Aorta (tissue), 5 donors: ENCODE measurements around the gene ATOSB. TPM values are rescaled to one million over a fixed set of nuclear protein-coding genes. Genes with fewer than 3 reads are reported as not detected.
A peak's percentile ranks its signal among the peaks of the same experiment; 100 is the strongest.

Experiments used
- ATAC-seq: fragments of 200-7000 bp; cut with Tn5 transposase; one replicate; pipeline ENCODE4 v1.9.1; 2022; ENCODE audit warnings: moderate library complexity; ENCODE audit not compliant: low FRiP score
- DNase-seq, 2 donors: peaks; one replicate each; pipeline ENCODE4 v3.0.0-alpha.2; 2020
- H3K27ac ChIP-seq, 2 donors: one replicate each; pipeline ENCODE4 v1.5.1; 2013; ENCODE audit warnings: low read length in 2 of 2, mild to moderate bottlenecking in 2 of 2, moderate library complexity in 2 of 2, control low read depth in 1 of 2, inconsistent platforms in 1 of 2, low read depth in 1 of 2
- H3K27me3 ChIP-seq, 2 donors: one replicate each; pipeline ENCODE4 v1.6.1; 2013; ENCODE audit warnings: control low read depth in 1 of 2, low read length in 1 of 2, mild to moderate bottlenecking in 1 of 2, moderate library complexity in 1 of 2; ENCODE audit not compliant: insufficient read depth in 2 of 2, control insufficient read depth in 1 of 2
- H3K36me3 ChIP-seq, 2 donors: one replicate each; pipeline ENCODE4 v1.6.1; 2013; ENCODE audit warnings: control low read depth in 1 of 2, low read length in 1 of 2, mild to moderate bottlenecking in 1 of 2; ENCODE audit not compliant: insufficient read depth in 2 of 2, control insufficient read depth in 1 of 2
- H3K4me1 ChIP-seq, 2 donors: one replicate each; pipeline ENCODE4 v1.6.1; 2013; ENCODE audit warnings: low read length in 2 of 2, control low read depth in 1 of 2, mild to moderate bottlenecking in 1 of 2, moderate library complexity in 1 of 2; ENCODE audit not compliant: insufficient read depth in 2 of 2, control insufficient read depth in 1 of 2
- H3K4me3 ChIP-seq, 2 donors: one replicate each; pipeline ENCODE4 v1.5.1; 2013; ENCODE audit warnings: low read length in 2 of 2, control low read depth in 1 of 2, mild to moderate bottlenecking in 1 of 2
- H3K9me3 ChIP-seq: one replicate; pipeline ENCODE4 v1.6.1; 2013; ENCODE audit warnings: mild to moderate bottlenecking, low read length; ENCODE audit not compliant: control insufficient read depth
- WGBS, 2 donors: extraction: QIAGEN DNeasy Blood & Tissue Kit; methylation state at CpG; one replicate each; pipeline ENCODE4 v1.1.7; 2013; 5-methylcytosine and 5-hydroxymethylcytosine counted together
- intact Hi-C, 2 donors: fragments of 100-400 bp; cut with DNase I; formaldehyde crosslinking; loops; one replicate each; pipeline versions ENCODE4 v1.14.2 to v1.15.0; 2022
- long read RNA-seq, 2 donors: library from polyadenylated mRNA; unstranded; transcript quantifications; one replicate each; pipeline ENCODE4 v2.0.0, GENCODE V29; 2020 to 2021
- polyA plus RNA-seq, 2 donors: library from polyadenylated mRNA; stranded (reverse); fragments of 200-250 nt; gene quantifications; one replicate each; pipeline ENCODE4 v1.2.3, GENCODE V29; 2013
- total RNA-seq, 2 donors: library from RNA; stranded (reverse); fragmentation: NEBNext Ultra II Directional; extraction: Animal tissue kit (Norgen Biotek cat#: 25700); gene quantifications; one replicate each; pipeline ENCODE4 v1.2.1, GENCODE V29; 2021
- donor health status: healthy with polysubstance abuse.
- donor health status: Bipolar disorder and iron deficiency.
- donor health status: DM: no; HTN: no; CAD: no.
- donor health status: DM: no; HTN: no; CAD: no.
- donor health status: DM: yes; HTN: yes; CAD: no.

The ATOSB gene, protein sequence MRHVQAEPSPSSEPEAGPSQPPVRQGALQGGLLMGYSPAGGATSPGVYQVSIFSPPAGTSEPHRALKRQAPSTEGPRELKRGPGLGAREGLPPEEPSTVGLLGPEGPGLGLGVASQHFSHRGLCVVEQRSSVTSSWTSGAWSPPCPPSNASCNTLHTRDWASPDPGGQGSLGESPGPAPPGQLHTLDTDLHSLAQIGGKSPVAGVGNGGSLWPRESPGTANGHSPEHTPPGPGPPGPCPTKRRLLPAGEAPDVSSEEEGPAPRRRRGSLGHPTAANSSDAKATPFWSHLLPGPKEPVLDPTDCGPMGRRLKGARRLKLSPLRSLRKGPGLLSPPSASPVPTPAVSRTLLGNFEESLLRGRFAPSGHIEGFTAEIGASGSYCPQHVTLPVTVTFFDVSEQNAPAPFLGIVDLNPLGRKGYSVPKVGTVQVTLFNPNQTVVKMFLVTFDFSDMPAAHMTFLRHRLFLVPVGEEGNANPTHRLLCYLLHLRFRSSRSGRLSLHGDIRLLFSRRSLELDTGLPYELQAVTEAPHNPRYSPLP
- 10 to 100 TPM; 25.4 to 29.6 TPM for total RNA-seq
- polyA plus RNA-seq: 10 to 100 TPM; 11.8 to 34.0 TPM
- long read RNA-seq, donor 1, partial matches to known transcripts: 45 of 57 reads
- long read RNA-seq, donor 1, other reads (novel, unspliced or antisense): 9 of 57 reads
- long read RNA-seq, donor 2, full-length matches to known transcripts: 4 of 25 reads
- long read RNA-seq, donor 2, partial matches to known transcripts: 16 of 25 reads
- long read RNA-seq, donor 2, other reads (novel, unspliced or antisense): 5 of 25 reads

DNA sequence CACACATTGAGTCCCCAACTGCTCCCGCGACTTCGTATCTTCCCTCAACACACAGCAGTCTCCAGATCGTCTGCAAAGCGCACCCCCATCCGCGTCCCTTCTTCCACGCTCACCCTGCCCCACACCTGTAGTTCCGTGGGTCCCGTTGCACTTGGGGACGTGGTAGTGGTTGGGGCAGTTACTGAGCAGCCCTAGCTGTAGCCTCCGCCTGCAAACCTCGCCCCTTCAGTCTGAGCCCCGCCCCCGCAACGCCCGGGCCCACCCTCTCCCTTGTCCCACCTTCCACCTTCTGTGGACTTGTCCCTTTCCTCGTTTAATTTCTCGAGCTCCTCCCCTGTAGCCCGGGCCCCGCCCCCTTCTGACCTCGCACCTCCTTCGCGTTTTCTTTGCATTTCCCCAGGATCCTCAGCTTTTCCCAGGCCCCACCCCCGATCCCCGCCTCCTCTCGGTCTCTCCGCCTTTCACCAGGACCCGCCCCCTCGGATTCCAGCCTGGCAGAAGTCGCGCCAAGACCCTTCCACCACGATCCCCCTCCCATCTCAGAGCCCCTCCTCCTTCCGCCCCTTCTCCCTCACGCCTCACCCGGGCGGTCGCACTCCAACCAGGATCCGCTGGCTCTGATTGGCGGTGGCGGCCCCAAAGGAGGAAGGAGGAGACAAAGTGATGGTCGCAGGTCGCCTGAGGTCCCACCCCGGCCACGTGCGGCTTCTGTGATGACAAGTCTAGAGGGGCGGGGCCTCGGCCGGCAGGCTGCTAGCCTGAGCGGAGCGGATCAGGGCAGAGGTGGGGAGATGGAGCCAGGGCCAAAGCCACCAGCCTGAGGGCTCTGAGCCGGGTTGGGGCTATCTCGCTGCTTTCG is at the start of gene ATOSB:
TSS of gene ATOSB (minus strand) at position 183 of the 859 bp plus-strand sequence. CDS start 7,588 bp downstream, outside the sequence.
- WGBS, 2 donors: 0 to 1% methylated on average over 53 to 54 of the region's 54 CpGs
- Histone ChIP-seq H3K4me1 (no peaks in the 10 kb centered on the region), H3K4me3 (peak within 1 kb of the TSS; percentile 5 to 14), H3K36me3 (no peaks in the 10 kb centered on the region), H3K27ac (peak within 1 kb of the TSS; percentile 62 to 75), H3K9me3 (no peaks in the 10 kb centered on the region), H3K27me3 (no peaks in the 10 kb centered on the region)
- peak; percentile 91 for ATAC-seq
- intact Hi-C loops: loop anchor here (1.0 to 5.0 kb wide), 9 partner anchors 41 to 361 kb away; partner anchors contain the start of gene UNC13B (in 1 of the 2)
- DNase-seq: peak; percentile 99

DNA sequence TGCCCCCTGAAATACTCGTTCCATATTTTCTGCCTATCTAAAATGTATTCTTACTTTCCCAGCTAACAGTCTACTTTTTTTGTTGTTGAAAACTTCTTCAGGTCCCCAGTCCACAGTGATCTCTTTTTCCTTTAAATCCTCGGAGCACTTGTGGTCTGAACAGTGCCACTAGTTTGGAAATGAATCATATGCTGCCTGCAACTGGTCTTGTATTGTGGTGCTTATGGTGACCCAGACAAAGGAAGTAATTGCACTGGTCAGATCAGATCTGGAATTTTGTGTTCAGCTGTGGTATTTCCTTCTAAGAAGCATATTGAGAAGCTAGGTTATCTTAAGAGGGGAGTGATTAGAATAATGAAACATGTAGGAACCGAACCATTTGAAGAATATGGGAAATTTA is 49.0 kb upstream of the ATOSB start:
- Histone ChIP-seq H3K27me3 (no peaks in the 10 kb centered on the region), H3K27ac (no peak overlapping the region), H3K4me3 (no peak overlapping the region), H3K4me1 (no peaks in the 10 kb centered on the region), H3K9me3 (no peaks in the 10 kb centered on the region), H3K36me3 (peaks cover 0 to 2% of the 10 kb centered on the region in 2 donors)
- no peak for ATAC-seq
- no peak for DNase-seq
- intact Hi-C loops: loop anchor here in 1 of 2 donors (5.0 kb wide), 1 partner anchor 47 kb away; the partner anchor contains the start of gene ATOSB
- 82 to 86% methylated on average over 3 of the region's 3 CpGs for WGBS, 2 donors

DNA sequence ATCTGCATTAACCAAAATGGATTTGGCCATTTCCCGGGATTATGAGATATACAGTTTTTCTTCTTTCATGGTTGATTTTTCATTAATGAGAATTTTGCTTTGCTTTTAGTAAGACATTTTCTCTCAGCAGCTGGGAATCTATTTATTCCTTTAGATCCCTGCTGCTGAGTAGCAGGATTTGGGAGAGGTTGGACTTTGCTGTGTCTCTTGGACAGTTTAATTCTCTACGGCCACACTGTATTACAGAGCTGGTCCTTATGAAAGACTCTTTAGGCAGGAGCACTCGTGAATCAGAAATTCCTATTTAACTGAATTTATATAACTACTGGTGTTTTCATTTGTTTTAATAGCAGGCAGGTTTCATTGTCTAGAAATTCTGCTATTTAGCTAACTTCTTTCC is 47.8 kb upstream of the ATOSB start:
- no peaks in the 10 kb centered on the region for H3K36me3 ChIP-seq
- ATAC-seq: no peak
- H3K4me1 ChIP-seq: no peaks in the 10 kb centered on the region
- no peaks in the 10 kb centered on the region for H3K9me3 ChIP-seq
- no peak overlapping the region for H3K27ac ChIP-seq
- no peaks in the 10 kb centered on the region for H3K27me3 ChIP-seq
- peak overlapping the region in 1 of 2 donors; percentile 52 for H3K4me3 ChIP-seq
- 46 to 53% methylated on average over 3 of the region's 3 CpGs for WGBS, 2 donors
- intact Hi-C loops: loop anchor here in 1 of 2 donors (5.0 kb wide), 1 partner anchor 46 kb away; the partner anchor contains the start of gene ATOSB
- no peak for DNase-seq

DNA sequence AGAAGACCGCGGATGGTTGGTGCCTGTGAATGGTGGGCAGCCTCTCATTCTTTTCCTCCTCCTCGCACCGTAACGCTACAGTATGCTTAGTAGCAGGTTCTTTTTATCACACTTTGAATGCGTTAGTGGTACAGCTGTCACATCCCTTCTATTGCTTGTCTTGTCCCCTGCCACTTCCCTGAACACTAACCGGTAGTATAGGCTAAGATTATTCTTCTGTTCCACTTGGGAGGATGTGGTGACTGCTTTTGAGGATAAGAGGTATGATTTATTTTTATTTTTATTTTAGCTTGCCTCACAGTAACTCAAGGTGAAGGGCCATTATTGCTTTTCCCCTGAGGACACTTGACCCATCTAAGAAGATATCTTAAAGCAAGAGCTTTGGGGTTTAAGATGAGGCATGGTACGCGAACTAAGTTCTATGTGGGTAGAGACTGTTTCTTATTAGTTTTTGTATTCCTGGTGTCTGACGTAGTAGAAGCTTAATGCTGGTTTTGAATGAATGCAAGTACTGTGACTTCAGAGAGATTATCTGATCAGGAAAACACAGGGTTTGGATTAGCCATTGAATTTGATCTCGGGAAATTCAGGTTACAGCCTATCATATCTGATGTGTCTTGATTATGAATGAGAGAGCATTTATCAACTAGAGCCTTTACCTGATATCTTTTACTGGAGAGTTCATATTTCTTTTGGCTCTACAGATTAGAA is 47.1 kb upstream of the ATOSB start:
- 14 to 17% methylated on average over 11 of the region's 11 CpGs for WGBS, 2 donors
- DNase-seq (no peak), ATAC-seq (no peak)
- Histone ChIP-seq H3K27ac (peak overlapping the region; percentile 16 to 57), H3K4me3 (peak overlapping the region; percentile 52 to 74), H3K9me3 (no peaks in the 10 kb centered on the region), H3K4me1 (no peaks in the 10 kb centered on the region), H3K36me3 (no peaks in the 10 kb centered on the region), H3K27me3 (no peaks in the 10 kb centered on the region)
- intact Hi-C loops: loop anchor here in 1 of 2 donors (5.0 kb wide), 1 partner anchor 45 kb away; the partner anchor contains the start of gene ATOSB

DNA sequence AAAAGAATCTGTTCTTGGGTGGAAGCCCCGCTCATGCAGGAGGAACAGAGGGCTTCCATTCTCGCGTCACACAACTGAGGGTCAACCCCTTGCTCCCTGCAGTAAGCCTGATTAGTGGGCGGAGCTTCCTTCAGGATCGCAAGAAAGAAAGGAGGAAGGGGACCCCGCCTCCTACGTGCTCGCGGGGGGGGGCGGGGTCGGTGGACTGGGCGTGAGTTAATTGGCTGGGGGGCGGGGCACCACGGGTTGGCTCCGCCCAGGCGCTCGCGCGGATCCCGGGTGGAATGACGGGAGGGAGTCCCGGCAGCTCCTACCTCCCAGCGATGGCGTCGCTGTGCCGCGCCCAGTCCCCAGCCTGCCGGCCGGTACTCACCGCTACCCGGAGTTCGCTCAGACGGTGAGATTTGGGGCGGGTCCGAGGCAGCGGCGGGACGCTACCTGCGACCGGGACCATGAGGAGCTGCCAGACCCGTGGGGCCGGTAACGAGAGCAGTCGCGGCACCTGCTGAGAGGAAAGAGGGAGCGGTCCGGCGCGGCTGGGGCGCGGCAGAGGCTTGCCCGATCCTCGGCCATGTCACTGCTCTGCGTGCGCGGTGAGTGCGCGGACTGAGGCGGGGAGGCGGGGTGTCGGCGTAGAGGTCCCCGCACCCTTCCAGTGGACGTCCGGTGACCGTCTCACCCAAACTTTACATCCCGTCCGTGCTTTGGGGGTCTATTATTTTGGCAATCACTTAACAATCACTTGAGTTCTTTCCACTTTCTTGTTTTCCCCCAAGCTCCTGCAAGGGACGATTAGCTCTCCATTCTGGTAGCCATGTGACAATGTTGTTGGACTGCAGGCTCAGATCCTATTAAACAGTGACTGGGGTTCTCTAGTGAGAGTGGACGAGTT is 46.3 kb upstream of the ATOSB start, which contains the start of gene UNC13B:
TSS of gene UNC13B (plus strand) at position 297 of the 892 bp plus-strand sequence. CDS start at position 572, 275 bp downstream.
- H3K27ac ChIP-seq: peak within 1 kb of the TSS; percentile 16 to 57
- intact Hi-C loops: loop anchor here in 1 of 2 donors (5.0 kb wide), 1 partner anchor 45 kb away; the partner anchor contains the start of gene ATOSB
- no peaks in the 10 kb centered on the region for H3K9me3 ChIP-seq
- peak within 1 kb of the TSS; percentile 52 to 74 for H3K4me3 ChIP-seq
- ATAC-seq: peak; percentile 99
- H3K4me1 ChIP-seq: no peaks in the 10 kb centered on the region
- DNase-seq: peak; percentile 95 to 98
- 0% methylated on average over 59 to 70 of the region's 70 CpGs for WGBS, 2 donors
- no peaks in the 10 kb centered on the region for H3K36me3 ChIP-seq
- no peaks in the 10 kb centered on the region for H3K27me3 ChIP-seq

DNA sequence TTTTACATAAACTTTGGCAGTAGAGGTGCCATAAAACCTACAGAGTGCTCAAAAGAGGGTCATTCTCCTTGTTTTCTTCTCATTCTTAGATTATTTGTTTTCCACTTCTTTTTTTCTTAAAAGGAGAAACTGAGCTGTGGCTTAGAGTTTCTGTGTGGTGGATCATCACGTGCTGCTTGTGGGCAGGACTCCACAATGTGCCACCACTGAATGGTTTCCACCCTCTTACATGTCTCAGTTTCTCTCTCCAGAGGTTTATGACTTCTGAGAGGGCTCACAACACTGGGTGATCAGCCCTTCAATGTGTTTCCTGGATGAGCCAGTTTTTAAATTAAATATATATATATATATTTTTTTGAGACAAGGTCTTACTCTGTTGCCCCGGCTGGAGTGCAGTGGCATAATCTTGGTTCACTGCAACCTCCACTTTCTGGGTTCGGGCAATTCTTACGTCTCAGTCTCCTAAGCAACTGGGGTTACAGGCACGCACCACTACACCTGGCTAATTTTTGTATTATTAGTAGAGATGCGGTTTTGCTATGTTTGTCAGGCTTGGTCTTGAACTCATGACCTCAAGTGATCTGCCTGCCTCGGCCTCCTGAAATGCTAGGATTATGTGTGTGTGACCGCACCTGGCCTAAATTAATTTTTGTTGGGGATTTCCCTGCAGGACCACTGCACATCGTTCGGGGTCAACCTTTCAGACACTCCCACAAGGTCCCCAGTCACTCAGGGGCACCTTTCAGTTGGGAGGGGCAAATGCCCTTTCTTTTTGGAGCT is 43.0 kb upstream of the ATOSB start:
- WGBS, 2 donors: 89 to 94% methylated on average over 10 of the region's 10 CpGs
- H3K4me3 ChIP-seq: no peak overlapping the region
- H3K9me3 ChIP-seq: no peaks in the 10 kb centered on the region
- no peak overlapping the region for H3K27ac ChIP-seq
- ATAC-seq (no peak), DNase-seq (no peak)
- no peaks in the 10 kb centered on the region for H3K27me3 ChIP-seq
- intact Hi-C loops: loop anchor here in 1 of 2 donors (5.0 kb wide), 1 partner anchor 41 kb away; the partner anchor contains the start of gene ATOSB
- no peaks in the 10 kb centered on the region for H3K36me3 ChIP-seq
- H3K4me1 ChIP-seq: no peaks in the 10 kb centered on the region
